K562 (cell line): ENCODE data around the gene OOEP. TPM values are rescaled to one million over a fixed set of nuclear protein-coding genes. Genes with fewer than 3 reads are reported as not detected.

Experiments used
- ATAC-seq: fragments of 200-7000 bp; cut with Tn5 transposase; 3 replicates; pipeline ENCODE4 v1.9.1; 2020; ENCODE audit warnings: moderate library complexity
- BruUV-seq: library from RNA; stranded (reverse); fragments of 400-500 nt; replicated peaks from 2 replicates; lab custom pipeline; 2021; lab: Mats Ljungman, UMichigan
- CTCF ChIA-PET: fragments of 300-600 bp; formaldehyde crosslinking; extraction: SDS; loops from one replicate; lab custom pipeline; 2021; ENCODE audit warnings: low intra/inter-chr PET ratio; lab: Yijun Ruan, JAX
- POLR2A ChIA-PET: fragments of 300-600, 350-650 bp; sonication (Branson Sonifier 250); formaldehyde crosslinking; extraction: SDS; loops from one replicate; lab custom pipeline; 2021; ENCODE audit warnings: antibody characterized with exemption, inconsistent platforms; lab: Yijun Ruan, JAX
- DNase-seq, 4 experiments: peaks; one replicate each; pipeline versions ENCODE4 v3.0.0 to v3.0.0-alpha.2; 2011 to 2018; ENCODE audit warnings: low spot score in 3 of 4, mixed read lengths in 3 of 4; ENCODE audit errors: extremely low read depth in 1 of 4
- FAIRE-seq: peaks from 2 replicates; lab custom pipeline; 2011; peaks lifted over from hg19 to GRCh38; lab: Jason Lieb, UNC
- H2AFZ ChIP-seq: 2 replicates; pipeline ENCODE4 v1.6.0; 2011; ENCODE audit warnings: low read depth, low read length, control low read depth, inconsistent platforms
- H3K27ac ChIP-seq: fragments of 200-600 bp; 3 replicates; pipeline ENCODE4 v1.8.0; 2011; ENCODE audit warnings: low read depth, mild to moderate bottlenecking, control low read depth, inconsistent platforms, low read length, moderate library complexity, mixed read lengths; ENCODE audit errors: extremely low read depth
- H3K27me3 ChIP-seq, 2 experiments: fragments of 300-600 bp in 1 of 2; 2 replicates in 1 of 2; 3 replicates in 1 of 2; pipeline versions ENCODE4 v1.6.0 to v1.8.0; 2011; ENCODE audit warnings: inconsistent platforms in 2 of 2, low read length in 2 of 2, mild to moderate bottlenecking in 1 of 2, mixed read lengths in 1 of 2, moderate library complexity in 1 of 2; ENCODE audit not compliant: control insufficient read depth in 2 of 2, insufficient read depth in 2 of 2
- H3K36me3 ChIP-seq: fragments of 300-600 bp; 3 replicates; pipeline ENCODE4 v1.8.0; 2011; ENCODE audit warnings: mild to moderate bottlenecking, low read length, inconsistent platforms; ENCODE audit not compliant: control insufficient read depth, insufficient read depth
- H3K4me1 ChIP-seq, 2 experiments: fragments of 200-600 bp in 1 of 2; replicated peaks in 1 of 2; 2 replicates in 1 of 2; 3 replicates in 1 of 2; pipeline versions ENCODE4 v1.5.1 to v1.8.0; 2011; ENCODE audit warnings: inconsistent platforms in 2 of 2, low read length in 2 of 2, mild to moderate bottlenecking in 1 of 2, mixed read lengths in 1 of 2, moderate library complexity in 1 of 2; ENCODE audit not compliant: control insufficient read depth in 2 of 2, insufficient read depth in 2 of 2
- H3K4me2 ChIP-seq: 2 replicates; pipeline ENCODE4 v1.6.1; 2011; ENCODE audit warnings: low read length, control low read depth, inconsistent platforms, mixed read lengths; ENCODE audit not compliant: insufficient read depth
- H3K4me3 ChIP-seq: fragments of 200-600 bp; sonication (generic), shearing (Covaris generic); 2 replicates; pipeline ENCODE4 v1.5.1; 2016; ENCODE audit warnings: control low read depth, inconsistent platforms
- H3K79me2 ChIP-seq: fragments of 200-600 bp; 3 replicates; pipeline ENCODE4 v1.8.0; 2011; ENCODE audit warnings: low read length, inconsistent platforms; ENCODE audit not compliant: control insufficient read depth, insufficient read depth
- H3K9ac ChIP-seq, 2 experiments: 2 replicates each; pipeline versions ENCODE4 v1.6.0 to v1.6.1; 2011; ENCODE audit warnings: low read depth in 2 of 2, low read length in 2 of 2, control low read depth in 1 of 2, inconsistent platforms in 1 of 2, mild to moderate bottlenecking in 1 of 2, mixed read lengths in 1 of 2; ENCODE audit not compliant: insufficient read depth in 1 of 2
- H3K9me1 ChIP-seq: one replicate; pipeline ENCODE4 v1.6.0; 2011; ENCODE audit warnings: inconsistent platforms, mild to moderate bottlenecking, low read length, moderate library complexity; ENCODE audit not compliant: control insufficient read depth, insufficient read depth
- H3K9me3 ChIP-seq: replicated peaks from 2 replicates; pipeline ENCODE4 v1.5.1; 2011; ENCODE audit warnings: low read depth, low read length, inconsistent platforms; ENCODE audit not compliant: control insufficient read depth, insufficient read depth
- H4K20me1 ChIP-seq: replicated peaks from 2 replicates; pipeline ENCODE4 v1.6.1; 2011; ENCODE audit warnings: low read length, inconsistent platforms, mixed read lengths; ENCODE audit not compliant: control insufficient read depth, insufficient read depth
- ERF ChIP-seq: fragments of 450-650 bp; formaldehyde crosslinking; IDR thresholded peaks from 2 replicates; pipeline ENCODE4 v1.4.0; 2020; ENCODE audit warnings: mild to moderate bottlenecking, mixed read lengths
- HDAC3 ChIP-seq: fragments of 450-650 bp; IDR thresholded peaks from 2 replicates; pipeline ENCODE4 v1.6.1; 2018; ENCODE audit warnings: borderline replicate concordance, mild to moderate bottlenecking, moderate library complexity; ENCODE audit not compliant: partially characterized antibody
- MGA ChIP-seq: fragments of 450-650 bp; IDR thresholded peaks from 2 replicates; pipeline ENCODE4 v1.6.1; 2016; ENCODE audit warnings: mild to moderate bottlenecking, moderate library complexity
- NFATC3 ChIP-seq: fragments of 450-650 bp; IDR thresholded peaks from 2 replicates; pipeline ENCODE4 v1.6.1; 2017; ENCODE audit warnings: mild to moderate bottlenecking
- RB1 ChIP-seq: fragments of 450-650 bp; IDR thresholded peaks from 2 replicates; pipeline ENCODE4 v1.6.1; 2017; ENCODE audit warnings: low read depth, mild to moderate bottlenecking
- SIRT6 ChIP-seq: IDR thresholded peaks from one replicate; pipeline ENCODE4 v1.6.1; 2012; ENCODE audit warnings: low read depth, mild to moderate bottlenecking, control low read depth, inconsistent platforms, low read length, moderate library complexity
- SRSF3 ChIP-seq: fragments of 200-400 bp; formaldehyde crosslinking; IDR thresholded peaks from 2 replicates; pipeline ENCODE4 v1.6.1; 2016; ENCODE audit warnings: mild to moderate bottlenecking, low read length, moderate library complexity; ENCODE audit not compliant: insufficient read depth
- TCFL5 ChIP-seq: fragments of 250-450 bp; sonication (Bioruptor Pico); conservative IDR thresholded peaks from 2 replicates; pipeline ENCODE4 v1.6.1; 2021; ENCODE audit warnings: mild to moderate bottlenecking, moderate library complexity, matching md5 sums
- ZBTB34 ChIP-seq: fragments of 250-450 bp; sonication (Bioruptor Pico); IDR thresholded peaks from 2 replicates; pipeline ENCODE4 v1.8.0; 2021; ENCODE audit warnings: mild to moderate bottlenecking, moderate library complexity
- ZNF175 ChIP-seq: fragments of 200-800 bp; sonication (Bioruptor generic); IDR thresholded peaks from 2 replicates; pipeline ENCODE4 v1.6.1; 2016; ENCODE audit warnings: low read depth, mild to moderate bottlenecking, missing genetic modification characterization, missing compliant biosample characterization
- ZNF717 ChIP-seq: fragments of 250-450 bp; sonication (Bioruptor Pico); IDR thresholded peaks from 2 replicates; pipeline ENCODE4 v1.5.0; 2021
- WGBS: fragments of 100-300 bp; shearing (Covaris generic); methylation state at CpG from one replicate; pipeline ENCODE4 v1.1.6; 2016; ENCODE audit warnings: low coverage, mixed read lengths; ENCODE audit not compliant: insufficient coverage; ENCODE audit errors: missing lambda C conversion rate; 5-methylcytosine and 5-hydroxymethylcytosine counted together
- in situ Hi-C: fragments of 300-500 bp; cut with MboI; formaldehyde crosslinking; loops from 4 replicates; pipeline ENCODE4 v1.15.0; 2018; ENCODE audit warnings: inconsistent platforms, mixed read lengths
- intact Hi-C: fragments of 100-400 bp; cut with micrococcal nuclease; formaldehyde crosslinking; loops from 2 replicates; pipeline ENCODE4 v1.14.2; 2022
- polyA plus RNA-seq, 8 experiments: library from polyadenylated mRNA; depleted of rRNA in 4 of 8; stranded (reverse) in 5 of 8; unstranded in 3 of 8; fragments of >200 nt; fragmentation: Nextera tagmentation in 2 of 8; fragmentation: Illumina TruSeq in 1 of 8; extraction: Ambion mirVana in 2 of 8; extraction: Trizol in 1 of 8; gene quantifications; 2 replicates each; pipeline versions ENCODE4 v1.2.1 to v1.2.3, GENCODE V29; 2011 to 2014; ENCODE audit warnings: inconsistent platforms in 1 of 8, missing spikeins in 1 of 8
- total RNA-seq, 7 experiments: library from RNA; depleted of rRNA in 6 of 7; stranded (reverse); fragments of >200 nt in 6 of 7; fragmentation: Illumina TruSeq in 2 of 7; extraction: Trizol in 2 of 7; gene quantifications; 2 replicates each; pipeline versions ENCODE4 v1.2.1 to v1.2.3, GENCODE V29; 2011 to 2021; ENCODE audit warnings: low replicate concordance in 1 of 7

Gene OOEP
- total and polyA plus RNA-seq, 9 of the 15 experiments (the other 6 are each of a cell fraction or from before 2014, with no cell fraction given): not detected

DNA sequence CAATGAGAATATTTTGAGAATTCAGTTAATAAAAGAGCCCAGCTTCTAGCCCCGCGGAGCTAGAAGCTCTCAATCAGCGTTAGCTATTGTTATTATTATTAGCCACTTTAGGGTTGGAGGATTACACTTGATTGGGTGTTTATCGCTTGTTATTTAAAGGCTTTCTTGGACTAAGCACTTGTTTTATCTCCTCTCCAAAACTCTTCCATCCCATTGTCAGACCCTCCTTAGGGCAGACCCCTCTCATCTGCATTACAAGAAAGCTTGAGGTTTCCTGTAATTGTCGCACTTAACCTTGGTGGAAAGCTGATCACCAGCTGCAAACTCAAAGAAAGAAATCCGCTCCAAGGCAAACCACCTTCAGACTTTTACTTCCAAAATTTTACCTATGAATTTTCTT lies 20.4 kb downstream of the OOEP start:
- Histone ChIP-seq H2AFZ (no peak overlapping the region), H4K20me1 (no peaks in the 10 kb centered on the region), H3K27ac (no peak overlapping the region), H3K4me1 (peaks cover 0 to 17% of the 10 kb centered on the region in 2 experiments; a peak in 2 of 5 replicates), H3K9me1 (no peaks in the 10 kb centered on the region), H3K27me3 (peaks cover 27 to 35% of the 10 kb centered on the region in 2 experiments), H3K4me2 (no peak overlapping the region), H3K4me3 (no peak overlapping the region), H3K9me3 (no peaks in the 10 kb centered on the region), H3K36me3 (no peaks in the 10 kb centered on the region), H3K9ac (no peak overlapping the region), H3K79me2 (no peaks in the 10 kb centered on the region)
- POLR2A ChIA-PET: interaction anchor here (0.6 to 1.0 kb wide), 3 partner anchors 12 to 205 kb away, joined by 3 to 5 read pairs (median 3); no protein-coding TSS in a partner anchor
- no peak for DNase-seq
- in situ Hi-C loops: loop anchor here (25.0 kb wide), 1 partner anchor 937 kb away; no protein-coding TSS in a partner anchor
- no TSS peak for BruUV-seq
- WGBS: 9% methylated on average over 6 of the region's 6 CpGs
- CTCF ChIA-PET: no interaction called here
- intact Hi-C loops: no loop called here
- no peak for ATAC-seq
- FAIRE-seq: no peak
- TF ChIP-seq ZNF175 (CRISPR knock-in tag) (no peak), MGA (no peak), SIRT6 (no peak), RB1 (no peak), ZBTB34 (no peak), SRSF3 (no peak), ZNF717 (CRISPR knock-in tag) (no peak), TCFL5 (no peak), HDAC3 (no peak), ERF (CRISPR knock-in tag) (no peak), NFATC3 (no peak)
